ENCODE data around the gene NT5DC1. TPM values are rescaled to one million over a fixed set of nuclear protein-coding genes. Genes with fewer than 3 reads are reported as not detected.

The NT5DC1 gene
- total RNA-seq, 1 donor from 2014 or later: 46.0 TPM

- no peak overlapping the region for H3K4me3 ChIP-seq
- no peak for ATAC-seq
- H3K27me3 ChIP-seq (ENCODE audit: low read depth): no peaks in the 10 kb centered on the region
- intact Hi-C loops (cut with DNase I): no loop called here
- DNase-seq: no peak
- no peak for TF ChIP-seq CTCF (IDR thresholded peaks at IDR 0.05)
- no peaks in the 10 kb centered on the region for H3K4me1 ChIP-seq
- no peak overlapping the region for H3K27ac ChIP-seq
- H3K36me3 ChIP-seq: no peaks in the 10 kb centered on the region
- H3K9me3 ChIP-seq: no peaks in the 10 kb centered on the region
Observed at GRCh38 chr6:116156405-116157326, 56.0 kb downstream of the NT5DC1 start.

- no peak for TF ChIP-seq CTCF (IDR thresholded peaks at IDR 0.05)
- intact Hi-C loops (cut with DNase I): no loop called here
- ATAC-seq (no peak), DNase-seq (no peak)
- no peaks in the 10 kb centered on the region for H3K27me3 ChIP-seq (ENCODE audit: low read depth)
- H3K4me1 ChIP-seq: no peaks in the 10 kb centered on the region
- no peaks in the 10 kb centered on the region for H3K9me3 ChIP-seq
- no peak overlapping the region for H3K27ac ChIP-seq
- no peak overlapping the region for H3K4me3 ChIP-seq
- H3K36me3 ChIP-seq: no peaks in the 10 kb centered on the region
Observed at GRCh38 chr6:116157391-116157790, 56.7 kb downstream of the NT5DC1 start.

- DNase-seq: no peak
- no peak for TF ChIP-seq CTCF (IDR thresholded peaks at IDR 0.05)
- Histone ChIP-seq H3K4me1 (no peaks in the 10 kb centered on the region), H3K27ac (no peak overlapping the region), H3K9me3 (no peaks in the 10 kb centered on the region), H3K36me3 (no peaks in the 10 kb centered on the region), H3K4me3 (no peak overlapping the region), H3K27me3 (ENCODE audit: low read depth) (no peaks in the 10 kb centered on the region)
- no peak for ATAC-seq
- intact Hi-C loops (cut with DNase I): no loop called here
Observed at GRCh38 chr6:116158641-116159040, 58.0 kb downstream of the NT5DC1 start.

- H3K27ac ChIP-seq: no peak overlapping the region
- no peaks in the 10 kb centered on the region for H3K9me3 ChIP-seq
- ATAC-seq (no peak), DNase-seq (no peak)
- H3K4me3 ChIP-seq: no peak overlapping the region
- intact Hi-C loops (cut with DNase I): no loop called here
- no peaks in the 10 kb centered on the region for H3K27me3 ChIP-seq (ENCODE audit: low read depth)
- no peaks in the 10 kb centered on the region for H3K36me3 ChIP-seq
- no peaks in the 10 kb centered on the region for H3K4me1 ChIP-seq
- TF ChIP-seq CTCF (IDR thresholded peaks at IDR 0.05): no peak
Observed at GRCh38 chr6:116159782-116160524, 59.3 kb downstream of the NT5DC1 start.

- H3K27ac ChIP-seq: no peak overlapping the region
- no peaks in the 10 kb centered on the region for H3K27me3 ChIP-seq (ENCODE audit: low read depth)
- intact Hi-C loops (cut with DNase I): no loop called here
- ATAC-seq (no peak), DNase-seq (no peak)
- H3K4me1 ChIP-seq: no peaks in the 10 kb centered on the region
- no peaks in the 10 kb centered on the region for H3K9me3 ChIP-seq
- H3K4me3 ChIP-seq: no peak overlapping the region
- no peak for TF ChIP-seq CTCF (IDR thresholded peaks at IDR 0.05)
- no peaks in the 10 kb centered on the region for H3K36me3 ChIP-seq
Observed at GRCh38 chr6:116165596-116165995, 64.9 kb downstream of the NT5DC1 start.

All from lower lobe of right lung (tissue), 2 donors.